Stimulated activated CD4-positive, alpha-beta T cell treated with anti-CD3 and anti-CD28 coated beads, TNF-alpha, amount 100 ng/mL, for 4 hours (primary cell): ENCODE results near the gene ROBO2.

Experiments
- DNase-seq, 3 experiments: peaks; one replicate each; pipeline ENCODE4 v3.0.0-alpha.2; 2020; ENCODE audit warnings: low read depth in 3 of 3

The ROBO2 gene

DNA sequence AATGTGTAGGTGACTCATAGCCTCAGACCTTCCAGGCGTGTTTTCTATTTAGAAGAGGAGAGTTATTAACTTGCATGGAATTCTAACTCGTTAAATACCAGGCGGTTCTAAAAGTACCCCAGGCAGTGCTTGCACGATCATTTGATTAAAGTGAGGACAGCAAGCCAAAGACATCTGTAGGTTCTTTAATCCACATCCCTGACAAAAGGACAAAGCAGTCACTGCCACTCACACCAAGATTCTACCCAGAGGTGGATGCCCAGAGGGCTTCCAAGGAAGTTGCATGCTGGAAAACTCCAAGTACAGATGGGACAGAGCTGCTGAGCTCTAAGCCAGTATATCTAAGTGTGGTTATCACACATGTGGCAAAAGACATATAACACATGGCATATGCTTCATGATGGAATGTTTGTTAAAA, 372.1 kb downstream of the ROBO2 start:
- no peak for DNase-seq

DNA sequence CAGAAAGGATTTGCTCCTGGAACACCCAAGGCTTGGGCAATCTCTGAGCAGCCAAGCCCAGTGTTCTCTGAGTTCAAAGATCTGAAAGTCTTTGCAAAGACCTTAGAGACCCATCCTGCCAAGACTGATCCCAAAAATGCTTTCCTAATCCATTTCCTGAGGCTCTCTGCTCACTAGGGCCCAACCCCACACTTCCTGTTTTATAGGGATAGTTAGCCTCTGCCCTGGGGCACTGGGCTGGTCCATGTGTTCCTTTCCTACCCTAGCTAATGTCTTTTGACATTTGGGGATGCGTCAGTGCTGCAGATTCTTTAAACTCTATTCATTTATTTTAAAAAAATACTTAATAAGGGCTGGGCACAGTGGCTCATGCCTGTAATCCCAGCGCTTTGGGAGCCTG, 372.7 kb downstream of the ROBO2 start:
- no peak for DNase-seq

DNA sequence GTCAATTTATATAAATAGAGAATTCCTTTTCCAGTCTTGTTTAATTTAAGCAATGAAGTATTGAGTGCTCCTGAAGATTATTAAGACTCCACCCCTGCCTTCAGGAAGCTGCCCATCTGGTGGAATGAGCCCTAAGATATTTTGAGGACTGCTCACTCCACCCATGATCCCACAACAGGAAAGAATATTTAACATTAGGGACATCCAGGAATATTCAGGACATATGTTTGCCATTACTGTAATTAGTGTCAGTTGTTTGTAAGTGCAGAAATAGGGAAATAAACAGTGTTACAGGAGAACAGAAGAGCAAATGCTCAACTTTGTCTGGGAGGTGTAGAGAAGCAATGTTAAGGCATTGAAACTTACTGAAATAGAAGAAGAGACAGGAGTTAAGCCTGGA, 375.0 kb downstream of the ROBO2 start:
- no peak for DNase-seq

DNA sequence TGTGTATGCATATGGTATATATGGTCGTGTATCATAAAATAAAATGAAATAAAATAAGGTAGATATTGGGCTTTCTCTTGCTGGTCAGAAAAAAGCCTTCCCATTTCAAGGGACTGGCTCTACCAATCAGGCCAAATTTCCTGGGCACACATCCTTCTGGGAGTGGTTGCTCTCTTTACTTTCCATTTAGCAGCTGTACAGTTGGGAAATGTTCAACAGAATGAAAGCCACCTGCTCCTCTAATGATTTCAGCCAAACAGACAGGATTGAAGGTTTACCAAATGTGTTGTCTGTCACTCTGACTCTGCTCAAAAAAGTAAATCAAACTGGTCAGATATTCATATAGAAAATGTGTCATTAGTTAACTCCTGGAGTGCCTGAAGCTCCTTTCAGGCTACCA, 380.4 kb downstream of the ROBO2 start:
- DNase-seq: no peak

DNA sequence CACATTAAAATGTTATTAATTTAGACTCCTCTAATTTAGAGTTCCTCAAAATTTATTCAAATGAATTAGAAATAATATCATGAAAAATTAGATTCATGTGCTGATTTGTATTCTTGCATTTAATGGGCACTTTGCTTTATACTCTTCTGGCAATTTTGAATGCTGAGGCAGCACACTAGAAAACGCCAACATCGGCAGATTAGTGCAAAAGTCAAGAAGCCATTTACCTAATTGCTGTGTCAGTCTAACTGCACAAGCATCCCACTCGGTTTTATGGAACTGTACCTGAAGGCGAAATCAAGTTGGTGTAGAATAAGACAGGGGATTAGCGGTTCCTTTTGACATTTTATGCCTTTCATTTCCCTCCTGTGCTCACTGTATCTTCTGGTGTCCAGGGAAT, 382.0 kb downstream of the ROBO2 start:
- no peak for DNase-seq

DNA sequence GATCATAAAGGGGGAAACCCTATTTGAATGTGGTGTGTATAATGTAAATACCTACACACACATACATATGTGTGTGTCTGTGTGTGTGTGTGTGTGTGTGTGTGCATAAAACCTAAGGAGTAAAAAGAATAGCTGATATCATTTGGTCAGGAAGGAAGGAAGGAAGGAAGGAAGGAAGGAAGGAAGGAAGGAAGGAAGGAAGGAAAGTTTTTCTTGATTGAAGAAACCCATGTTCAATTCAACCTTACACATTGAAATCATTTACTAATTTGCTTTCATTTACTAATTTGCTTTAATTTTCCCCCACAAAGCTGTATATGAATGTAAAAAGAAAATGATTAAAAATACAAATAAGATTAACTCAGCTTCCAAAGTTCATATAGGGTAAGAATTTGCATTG, 386.6 kb downstream of the ROBO2 start:
- no peak for DNase-seq

DNA sequence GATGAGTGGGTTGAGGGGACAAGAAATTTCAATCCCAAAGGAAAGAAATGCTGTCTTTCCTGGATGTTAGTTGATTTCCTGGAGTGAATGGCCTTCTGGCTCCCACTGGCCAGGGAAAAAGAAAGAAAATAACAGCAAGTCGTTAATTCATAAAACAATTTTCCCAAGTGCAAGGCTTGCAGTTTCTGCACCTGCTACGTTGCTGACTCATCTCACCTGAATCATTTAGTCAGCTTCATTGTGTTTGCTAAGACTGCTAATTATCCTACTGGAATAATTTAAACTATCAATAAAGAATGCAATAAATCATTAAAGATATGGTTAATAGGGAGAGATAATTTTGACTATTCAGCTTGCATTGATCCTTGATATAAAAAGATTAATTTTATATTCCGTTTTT, 387.6 kb downstream of the ROBO2 start:
- DNase-seq: no peak

DNA sequence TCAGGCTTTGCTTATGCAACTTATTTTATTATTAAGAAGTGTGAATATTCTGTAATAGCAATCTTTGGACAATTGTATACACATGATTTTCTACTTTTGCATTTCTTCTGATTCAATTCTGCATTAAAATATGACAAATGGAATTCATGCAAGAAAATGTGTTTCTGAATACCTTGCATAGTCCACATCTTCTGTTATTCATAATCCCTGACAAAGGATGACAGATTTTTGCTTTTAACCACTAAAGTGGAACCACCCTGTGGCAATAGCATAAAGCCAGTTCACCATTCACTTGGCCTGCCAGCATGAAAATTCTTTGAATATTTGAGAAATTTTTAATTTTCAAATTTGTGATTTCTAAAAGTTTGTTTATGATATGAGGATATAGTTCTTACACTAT, 397.0 kb downstream of the ROBO2 start:
- no peak for DNase-seq

DNA sequence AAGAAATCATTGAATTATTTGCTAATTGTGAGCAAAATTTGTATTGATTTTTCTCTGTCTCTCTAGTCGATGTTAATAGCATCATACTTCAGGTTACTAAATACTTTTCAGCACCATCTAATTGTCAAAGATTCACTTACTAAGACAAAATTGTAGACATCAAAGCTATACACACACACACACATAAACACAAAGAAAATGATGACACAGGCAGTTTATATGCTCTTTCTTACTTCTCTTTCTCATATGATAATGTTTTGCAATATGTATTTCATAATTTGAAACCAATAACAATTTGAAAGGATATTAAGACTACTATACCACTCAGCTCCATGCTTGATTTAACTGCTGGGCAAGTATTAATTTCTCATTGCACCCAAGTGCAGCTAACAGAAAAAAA, 406.2 kb downstream of the ROBO2 start:
- DNase-seq: no peak

DNA sequence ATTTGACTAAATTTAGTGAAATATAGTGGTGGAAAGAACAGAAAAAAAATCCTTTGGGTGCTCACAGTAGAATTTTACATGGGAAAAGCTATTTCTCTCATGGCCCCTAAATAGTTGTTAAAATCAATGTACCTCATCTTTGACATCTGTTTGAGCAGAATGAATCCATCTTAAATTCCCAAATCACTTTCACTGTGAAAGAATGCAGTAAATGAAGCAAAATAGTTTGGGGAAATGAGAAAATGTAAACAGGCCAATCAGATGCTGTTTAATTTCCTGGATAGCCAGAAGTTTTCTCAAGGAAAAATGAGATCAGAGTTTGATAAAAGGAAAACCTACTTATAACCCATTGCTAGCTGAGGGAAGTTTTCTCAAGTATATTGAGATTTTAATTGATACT, 406.9 kb downstream of the ROBO2 start:
- no peak for DNase-seq

DNA sequence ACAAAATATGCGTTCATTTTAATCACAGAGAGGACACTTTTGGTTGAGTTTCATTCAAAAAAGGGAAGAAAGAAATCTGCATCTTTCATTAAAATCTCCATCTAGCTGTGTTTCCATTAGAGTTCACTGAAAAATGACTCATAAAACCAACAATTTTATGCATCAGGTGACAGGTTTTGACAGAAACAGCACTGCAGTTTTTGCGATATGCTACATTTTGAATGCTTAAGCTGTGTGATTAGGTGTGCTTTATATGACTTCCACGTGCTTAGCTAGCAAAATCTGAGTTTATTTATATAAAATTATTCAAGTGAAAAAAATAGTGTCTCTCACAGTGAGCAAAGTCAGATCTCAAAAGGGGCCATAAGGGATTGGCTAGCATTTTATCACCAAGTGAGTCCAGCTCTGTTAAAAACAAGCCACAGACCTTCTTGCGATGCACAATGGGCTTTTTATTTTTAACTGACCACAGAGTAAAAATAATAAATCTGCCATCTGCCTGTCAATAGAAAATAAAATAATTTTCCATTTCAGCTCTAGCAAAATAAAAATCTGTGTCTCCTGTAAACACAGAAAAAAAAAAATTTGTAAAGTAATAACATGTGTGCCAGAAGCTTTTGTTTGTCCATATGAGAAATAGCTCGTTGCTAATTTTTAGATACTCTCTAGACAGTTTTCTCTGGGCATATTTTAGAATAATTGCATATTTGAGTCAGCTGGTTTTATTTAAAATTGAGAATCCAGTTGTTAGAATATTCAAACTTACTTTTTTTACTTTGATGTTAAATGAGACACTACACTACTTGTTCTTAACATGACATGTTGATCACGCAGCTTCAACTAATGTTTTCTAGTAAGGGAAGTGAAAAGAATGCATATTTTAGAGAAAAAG, 409.8 kb downstream of the ROBO2 start:
- DNase-seq: no peak

DNA sequence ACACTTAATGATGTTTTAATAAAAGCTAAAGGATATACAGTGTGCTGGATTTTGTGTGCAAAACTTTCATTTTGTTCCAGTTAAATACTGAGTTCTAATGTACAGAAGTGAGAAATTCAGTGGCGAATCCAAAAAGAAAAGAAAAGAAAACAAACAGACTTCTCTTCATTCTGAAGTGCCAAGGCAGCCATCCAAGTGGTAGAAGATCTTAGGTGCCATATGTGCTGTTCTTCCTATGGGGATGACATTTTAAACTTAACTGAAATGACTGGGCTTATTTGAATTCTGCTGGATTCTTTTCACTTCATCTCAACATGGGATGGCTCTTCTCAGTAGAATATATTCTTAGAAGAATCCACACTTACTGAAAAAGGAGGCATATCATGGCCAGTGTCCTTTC, 416.5 kb downstream of the ROBO2 start:
- no peak for DNase-seq

DNA sequence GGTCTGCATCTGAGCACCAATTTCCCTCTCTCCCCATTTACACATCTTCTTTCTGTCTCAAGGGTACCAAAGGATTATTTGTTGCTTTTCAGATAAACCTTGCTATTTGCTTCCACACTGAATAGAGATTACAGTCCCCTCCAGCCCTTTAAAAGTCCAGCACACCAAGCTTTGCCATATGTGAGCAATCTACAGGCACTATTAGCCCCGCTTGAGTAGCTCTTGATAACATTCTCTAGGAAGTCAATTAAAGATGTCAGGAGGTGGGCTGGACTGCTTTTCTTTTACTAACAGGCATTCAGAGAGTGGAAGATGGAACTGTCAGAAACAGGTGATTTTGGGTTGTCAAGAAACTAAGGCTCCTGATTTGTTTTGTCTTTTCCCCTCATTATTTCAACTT, 417.0 kb downstream of the ROBO2 start:
- no peak for DNase-seq

DNA sequence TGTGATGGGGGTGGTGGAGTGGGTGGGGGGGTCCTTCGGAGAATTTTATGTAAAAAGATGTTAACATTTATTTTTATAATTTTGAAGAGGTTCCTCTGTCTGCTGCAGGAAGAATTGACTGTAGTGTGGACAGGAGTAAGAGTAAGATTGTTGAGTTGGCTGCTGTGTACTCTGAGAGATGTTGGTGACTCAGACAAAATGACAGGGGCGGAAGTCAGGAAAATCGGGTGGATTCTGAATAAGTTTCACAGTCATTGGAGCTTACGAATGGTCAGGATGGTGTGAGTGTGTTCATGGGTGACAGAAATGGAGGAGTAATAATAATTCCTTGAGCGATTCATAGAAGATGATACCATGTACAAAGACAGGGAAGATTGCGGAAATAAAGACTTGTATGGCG, 420.0 kb downstream of the ROBO2 start:
- DNase-seq: no peak

DNA sequence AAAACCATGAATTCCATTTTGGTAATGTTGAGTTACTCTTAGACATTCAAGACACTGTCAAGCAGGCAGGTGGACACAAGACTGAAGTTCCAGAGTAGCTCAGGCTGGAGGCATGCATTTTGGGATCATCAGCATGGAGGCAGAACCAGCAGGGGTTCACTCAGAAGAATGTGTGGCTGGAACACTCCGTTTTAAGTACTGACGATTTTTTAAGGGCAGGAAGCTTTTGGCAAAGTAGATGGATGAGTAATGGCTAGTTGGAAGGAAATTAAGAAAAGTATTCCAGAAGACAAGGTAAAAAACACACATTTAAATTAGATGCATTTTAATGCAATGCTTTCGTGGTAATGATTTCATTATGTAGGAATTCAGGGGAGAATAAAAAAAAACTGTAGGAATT, 420.4 kb downstream of the ROBO2 start:
- DNase-seq: no peak

DNA sequence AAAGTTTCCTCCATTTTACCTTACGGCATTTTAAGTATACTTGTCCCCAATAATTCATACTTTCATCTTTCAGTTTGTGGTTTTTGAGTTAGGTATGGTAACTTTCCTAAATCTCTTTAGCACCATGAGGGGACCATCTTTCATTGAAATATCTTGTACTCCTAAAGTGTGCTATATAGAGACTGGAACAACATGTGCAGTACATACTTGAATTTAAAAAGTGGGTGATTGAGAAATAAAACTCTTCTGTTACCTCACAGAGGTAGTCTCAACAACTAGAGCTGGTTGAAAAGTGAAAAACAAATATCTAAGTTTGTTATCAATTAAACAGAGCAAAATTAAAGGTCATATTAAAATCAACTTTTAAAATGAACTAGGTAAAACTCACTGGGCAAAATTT, 423.1 kb downstream of the ROBO2 start:
- no peak for DNase-seq

DNA sequence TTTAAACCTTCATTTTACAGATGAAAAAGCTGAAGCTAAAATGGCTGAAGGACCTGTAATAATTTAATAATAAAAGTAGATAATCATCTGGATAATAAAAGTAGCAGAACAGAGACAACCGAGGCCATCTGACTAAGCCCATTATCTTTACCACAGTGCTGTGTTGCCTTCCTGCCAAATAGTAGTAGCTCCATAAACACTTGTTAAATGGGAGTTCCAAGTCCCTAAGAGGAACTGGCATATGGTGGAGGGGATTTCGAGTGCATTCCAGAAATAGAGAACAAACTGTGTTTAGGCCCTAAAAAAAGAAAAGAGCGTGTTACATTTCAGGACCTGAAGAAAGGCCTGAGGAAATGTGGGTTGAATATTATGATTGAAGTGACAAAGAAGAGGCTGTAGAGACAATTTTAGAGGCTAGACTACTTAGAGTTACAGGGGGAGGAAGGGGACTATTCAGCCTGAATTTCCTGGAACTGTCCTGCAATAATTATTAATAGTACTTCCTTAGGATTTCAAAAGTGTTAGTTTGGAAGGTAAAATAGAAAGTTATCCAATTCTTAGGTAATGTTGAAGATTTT, 424.3 kb downstream of the ROBO2 start:
- DNase-seq: no peak

DNA sequence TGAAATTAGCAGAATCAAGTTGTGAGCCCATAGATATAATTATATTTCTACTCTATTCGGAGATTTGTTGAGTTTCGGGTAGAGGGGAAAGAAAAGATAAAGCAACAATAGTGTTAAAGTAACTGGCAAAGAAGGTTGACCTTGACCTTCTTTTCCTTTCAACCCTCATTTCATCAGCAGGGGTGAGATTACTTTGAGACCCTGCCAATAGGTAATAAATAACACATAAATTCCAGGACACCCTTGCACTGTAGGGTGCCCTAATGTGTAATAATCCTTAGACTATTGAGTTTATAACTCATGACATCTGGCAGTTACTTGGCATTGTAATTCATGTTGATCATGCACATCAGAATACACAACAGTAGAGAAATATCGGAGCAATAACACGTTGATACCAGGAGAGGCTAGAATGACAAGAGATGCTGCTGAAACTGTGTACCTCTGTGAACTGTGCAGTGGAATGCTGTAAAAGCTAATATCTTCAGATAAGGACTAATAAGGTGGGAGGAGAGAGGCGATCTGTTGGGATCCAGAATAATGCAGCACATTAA, 426.7 kb downstream of the ROBO2 start:
- DNase-seq: no peak

DNA sequence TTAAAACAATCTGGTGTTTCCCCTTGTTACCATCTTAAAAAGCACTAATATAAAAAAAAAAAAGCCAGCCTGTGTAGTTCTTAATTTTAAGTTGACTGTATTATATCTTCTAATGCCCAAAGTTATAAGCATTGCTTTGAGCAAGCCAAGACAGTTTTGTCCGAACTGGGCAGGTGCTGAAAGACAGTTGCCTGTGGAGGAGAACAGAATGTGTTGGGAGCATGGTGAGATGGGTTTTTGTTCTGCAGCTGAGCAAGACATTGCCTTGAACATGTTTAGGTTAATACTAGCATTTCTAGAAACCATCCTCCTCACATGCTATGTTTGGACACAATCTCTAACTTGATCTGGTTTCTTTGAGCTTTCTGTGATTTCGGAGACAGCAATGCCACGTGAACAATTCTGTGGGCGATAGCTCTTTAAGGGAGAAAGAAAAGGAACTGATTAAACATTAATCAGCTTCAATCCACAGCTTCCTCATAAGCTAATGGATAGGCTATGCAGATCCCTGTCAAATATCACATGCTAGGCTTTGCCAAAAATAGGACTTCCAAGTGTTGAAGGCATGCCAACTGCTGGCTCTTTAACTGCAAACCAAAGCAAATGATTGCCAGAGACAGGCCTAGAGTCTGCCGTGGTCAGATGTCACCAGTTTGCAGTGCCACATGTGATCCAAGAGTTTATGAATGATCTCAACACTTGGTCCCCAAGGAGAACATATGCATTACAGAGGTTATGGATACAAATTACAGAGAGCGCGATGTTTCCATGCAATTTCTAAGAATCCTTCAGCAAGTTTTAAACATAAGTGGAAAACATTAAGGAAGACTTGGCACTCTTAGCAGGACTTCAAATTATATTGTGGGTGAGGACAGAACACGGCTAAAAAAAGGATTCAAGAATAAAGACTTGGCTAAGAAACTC, 428.1 kb downstream of the ROBO2 start:
- DNase-seq: no peak

DNA sequence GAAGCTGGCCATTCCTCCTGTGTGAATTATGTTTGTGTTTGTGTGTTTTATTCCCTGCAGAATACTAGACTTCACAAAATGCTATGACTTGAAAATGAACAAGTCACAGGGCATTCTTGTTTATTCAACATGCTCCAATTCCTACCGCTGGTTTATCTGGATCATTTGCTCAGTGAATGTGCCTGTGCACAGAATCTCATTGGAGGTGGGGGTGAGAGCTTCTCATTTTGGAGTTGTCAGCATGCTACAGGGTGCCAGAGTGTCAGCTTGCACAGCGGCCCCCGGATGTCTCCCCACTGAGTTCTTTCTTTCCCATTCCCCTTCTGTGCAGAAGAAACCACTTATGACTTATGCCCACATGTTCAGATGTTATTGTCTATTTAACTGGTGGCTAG, 428.7 kb downstream of the ROBO2 start:
- no peak for DNase-seq

DNA sequence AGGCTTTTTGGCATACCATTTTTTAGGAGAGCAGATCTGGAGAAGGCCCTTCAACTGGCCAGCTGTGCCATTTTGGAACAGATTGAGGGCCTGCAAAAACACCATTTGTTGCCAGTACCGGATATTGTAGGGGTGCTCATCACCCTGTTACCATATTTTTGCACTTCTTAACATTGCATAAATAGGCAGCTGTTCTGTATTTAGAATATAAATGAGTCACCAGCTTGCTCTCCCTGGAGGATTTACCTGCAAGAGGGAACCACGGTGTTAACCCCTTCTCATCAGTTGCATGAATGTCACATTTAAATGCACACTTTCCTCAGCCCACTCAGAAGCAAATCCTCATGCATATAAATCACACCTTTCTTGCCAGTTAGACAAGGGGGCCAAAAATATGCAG, 435.6 kb downstream of the ROBO2 start:
- DNase-seq: no peak

DNA sequence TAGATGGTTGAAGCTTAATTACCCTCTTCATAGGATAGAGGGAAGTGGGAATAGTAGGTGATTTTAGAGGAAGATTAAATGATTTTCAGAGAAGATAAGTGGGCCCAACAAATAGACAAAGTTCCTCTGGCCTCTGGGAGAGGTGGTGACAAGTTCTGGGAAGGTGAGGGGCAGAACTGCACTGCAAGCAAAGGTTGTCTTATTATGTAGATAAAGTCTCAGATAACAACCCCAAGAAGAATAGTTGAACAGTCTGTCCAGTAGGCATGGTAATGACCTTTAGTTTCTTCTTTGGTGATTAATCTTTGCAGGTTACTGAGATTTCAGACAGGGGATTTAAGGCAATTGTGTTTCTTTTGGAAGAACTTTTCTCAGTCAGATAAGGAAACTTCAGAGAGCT, 439.1 kb downstream of the ROBO2 start:
- no peak for DNase-seq
